ENCODE measurements around the gene ZNF664. TPM values are rescaled to one million over a fixed set of nuclear protein-coding genes. Genes with fewer than 3 reads are reported as not detected.
A peak's percentile ranks its signal among the peaks of the same experiment; 100 is the strongest.

The ZNF664 gene
- total RNA-seq, 1 donor from 2014 or later = 27.7 TPM

DNA sequence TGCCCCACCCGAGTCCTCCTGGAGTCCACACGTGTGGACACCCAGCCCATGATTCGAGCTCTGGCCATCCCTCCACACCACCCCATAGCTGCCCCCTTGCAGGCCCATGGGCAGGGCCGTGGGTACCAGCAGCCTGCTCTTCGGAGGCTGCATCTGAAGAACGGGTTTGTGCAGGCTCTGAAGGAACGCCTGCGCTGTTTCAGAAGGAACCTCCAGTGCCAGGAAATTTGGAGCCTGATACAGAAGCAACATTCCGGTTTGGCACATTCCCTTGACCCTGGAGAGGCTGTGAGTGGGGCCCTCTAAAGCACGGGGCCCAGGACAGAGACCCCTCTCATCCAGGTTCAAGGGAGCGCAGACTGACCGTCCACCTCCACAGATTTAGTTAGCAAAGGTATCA lies 57.0 kb downstream of the ZNF664 start:
- TF ChIP-seq CTCF (IDR thresholded peaks at IDR 0.05) = no peak
- Histone ChIP-seq H3K36me3 (no peaks in the 10 kb centered on the region), H3K9me3 (no peaks in the 10 kb centered on the region), H3K4me3 (no peak overlapping the region), H3K27ac (no peak overlapping the region), H3K4me1 (peaks cover 5 to 17% of the 10 kb centered on the region in 2 donors), H3K27me3 (no peaks in the 10 kb centered on the region)
- no peak for DNase-seq (ENCODE audit: low spot score in 2 of 2)
- intact Hi-C loops (cut with DNase I) = loop anchor here (10.0 kb wide), 2 partner anchors 425 to 875 kb away; no protein-coding TSS in a partner anchor

GRCh38 chr12:124030510-124030909 lies 57.5 kb downstream of the ZNF664 start:
- Histone ChIP-seq H3K27ac (no peak overlapping the region), H3K27me3 (no peaks in the 10 kb centered on the region), H3K9me3 (no peaks in the 10 kb centered on the region), H3K4me1 (peaks cover 5 to 17% of the 10 kb centered on the region in 2 donors), H3K36me3 (no peaks in the 10 kb centered on the region), H3K4me3 (no peak overlapping the region)
- no peak for DNase-seq (ENCODE audit: low spot score in 2 of 2)
- intact Hi-C loops (cut with DNase I) = loop anchor here (10.0 kb wide), 2 partner anchors 424 to 874 kb away; no protein-coding TSS in a partner anchor
- TF ChIP-seq CTCF (IDR thresholded peaks at IDR 0.05) = no peak

DNA sequence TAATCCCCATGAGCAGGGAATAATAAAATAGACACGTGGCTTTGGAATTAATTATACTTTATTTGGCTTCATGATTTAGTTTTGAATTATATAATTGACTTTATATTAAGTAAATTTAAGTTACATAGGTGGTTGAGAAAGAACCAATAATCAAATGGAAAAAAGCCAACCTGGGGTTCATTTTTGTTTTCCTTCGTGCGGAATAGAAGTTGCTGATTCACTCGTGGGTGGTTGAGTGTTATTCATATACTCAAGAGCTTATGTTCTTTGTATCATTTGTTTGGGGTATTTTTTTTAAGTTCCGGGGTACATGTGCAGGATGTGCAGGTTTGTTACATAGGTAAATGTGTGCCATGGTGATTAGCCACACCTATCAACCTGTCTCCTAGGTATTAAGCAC lies 58.0 kb downstream of the ZNF664 start:
- H3K9me3 ChIP-seq = no peaks in the 10 kb centered on the region
- H3K27me3 ChIP-seq = no peaks in the 10 kb centered on the region
- H3K36me3 ChIP-seq = no peaks in the 10 kb centered on the region
- H3K27ac ChIP-seq = no peak overlapping the region
- intact Hi-C loops (cut with DNase I) = loop anchor here (10.0 kb wide), 2 partner anchors 424 to 874 kb away; no protein-coding TSS in a partner anchor
- TF ChIP-seq CTCF (IDR thresholded peaks at IDR 0.05) = no peak
- H3K4me3 ChIP-seq = no peak overlapping the region
- DNase-seq (ENCODE audit: low spot score in 2 of 2) = no peak
- H3K4me1 ChIP-seq = peaks cover 5 to 17% of the 10 kb centered on the region in 2 donors

- Histone ChIP-seq H3K27me3 (no peaks in the 10 kb centered on the region), H3K9me3 (no peaks in the 10 kb centered on the region), H3K36me3 (no peaks in the 10 kb centered on the region), H3K4me1 (peaks cover 0 to 8% of the 10 kb centered on the region in 2 donors), H3K4me3 (no peak overlapping the region), H3K27ac (no peak overlapping the region)
- intact Hi-C loops (cut with DNase I) = loop anchor here (2.0 to 10.0 kb wide), 3 partner anchors 128 to 872 kb away; no protein-coding TSS in a partner anchor
- peak; percentile 60 to 80 (median 72) for TF ChIP-seq CTCF (IDR thresholded peaks at IDR 0.05)
- no peak for DNase-seq (ENCODE audit: low spot score in 2 of 2)
These were observed 59.4 kb downstream of the ZNF664 start for GRCh38 chr12:124032265-124032886.

DNA sequence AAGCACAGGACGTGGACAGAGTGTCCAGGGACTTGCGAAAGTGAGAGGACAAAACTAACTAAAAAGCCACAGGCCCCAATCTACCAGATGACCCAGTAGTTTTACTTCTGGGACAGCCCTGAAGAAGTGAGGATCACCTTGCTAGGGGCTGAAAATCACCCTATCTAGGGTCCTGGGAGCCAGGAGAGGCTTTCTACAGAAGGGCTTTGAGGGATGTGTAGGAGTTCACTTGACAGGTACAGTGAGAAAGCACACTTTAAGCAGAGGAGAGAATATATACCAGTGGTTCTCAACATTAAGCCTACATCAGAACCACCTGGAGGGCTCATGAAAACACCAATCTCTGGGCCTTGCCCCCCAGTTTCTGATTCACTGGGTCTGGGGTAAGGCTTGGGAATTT lies 60.8 kb downstream of the ZNF664 start:
- Histone ChIP-seq H3K27me3 (no peaks in the 10 kb centered on the region), H3K9me3 (no peaks in the 10 kb centered on the region), H3K27ac (no peak overlapping the region), H3K4me3 (no peak overlapping the region), H3K36me3 (no peaks in the 10 kb centered on the region), H3K4me1 (no peaks in the 10 kb centered on the region)
- TF ChIP-seq CTCF (IDR thresholded peaks at IDR 0.05) = no peak
- intact Hi-C loops (cut with DNase I) = loop anchor here (2.0 to 10.0 kb wide), 3 partner anchors 129 to 871 kb away; no protein-coding TSS in a partner anchor
- DNase-seq (ENCODE audit: low spot score in 2 of 2) = no peak

All from ascending aorta (tissue), 2 donors.